ENCODE data around the gene PPARG.

GRCh38 chr3:12309716-12310115, 20.8 kb downstream of the PPARG start:
- TF ChIP-seq, protein P1, sequence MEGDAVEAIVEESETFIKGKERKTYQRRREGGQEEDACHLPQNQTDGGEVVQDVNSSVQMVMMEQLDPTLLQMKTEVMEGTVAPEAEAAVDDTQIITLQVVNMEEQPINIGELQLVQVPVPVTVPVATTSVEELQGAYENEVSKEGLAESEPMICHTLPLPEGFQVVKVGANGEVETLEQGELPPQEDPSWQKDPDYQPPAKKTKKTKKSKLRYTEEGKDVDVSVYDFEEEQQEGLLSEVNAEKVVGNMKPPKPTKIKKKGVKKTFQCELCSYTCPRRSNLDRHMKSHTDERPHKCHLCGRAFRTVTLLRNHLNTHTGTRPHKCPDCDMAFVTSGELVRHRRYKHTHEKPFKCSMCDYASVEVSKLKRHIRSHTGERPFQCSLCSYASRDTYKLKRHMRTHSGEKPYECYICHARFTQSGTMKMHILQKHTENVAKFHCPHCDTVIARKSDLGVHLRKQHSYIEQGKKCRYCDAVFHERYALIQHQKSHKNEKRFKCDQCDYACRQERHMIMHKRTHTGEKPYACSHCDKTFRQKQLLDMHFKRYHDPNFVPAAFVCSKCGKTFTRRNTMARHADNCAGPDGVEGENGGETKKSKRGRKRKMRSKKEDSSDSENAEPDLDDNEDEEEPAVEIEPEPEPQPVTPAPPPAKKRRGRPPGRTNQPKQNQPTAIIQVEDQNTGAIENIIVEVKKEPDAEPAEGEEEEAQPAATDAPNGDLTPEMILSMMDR (IDR thresholded peaks at IDR 0.05; ENCODE audit: low read length) = no peak
- TF ChIP-seq EZH2 (optimal IDR thresholded peaks at IDR 0.05; ENCODE audit: low read depth, low read length) = no peak
- TF ChIP-seq EZH2phosphoT487 (IDR thresholded peaks at IDR 0.05; ENCODE audit: low read length) = no peak

All from MM.1S (cell line).